ENCODE results near the gene CORO1C. TPM values are rescaled to one million over a fixed set of nuclear protein-coding genes. Genes with fewer than 3 reads are reported as not detected.
"Not testable (repeated sequence)": the region's sequence is repeated elsewhere in the genome, so short reads cannot be mapped to it uniquely, and the experiment has no call there.

Gene CORO1C
- polyA plus RNA-seq, 1 experiment, result 596 TPM

- CTCF ChIA-PET, result interaction anchor here (1.6 to 11.2 kb wide), 3 partner anchors 55 to 181 kb away, joined by 4 to 508 read pairs (median 50); partner anchors contain the start of genes ISCU and SART3
These were observed 110.2 kb downstream of the CORO1C start for GRCh38 chr12:108621161-108621560.

GRCh38 chr12:108620236-108620879 lies 111.0 kb downstream of the CORO1C start:
- TF ChIP-seq CTCF (IDR thresholded peaks at IDR 0.05; ENCODE audit: low read depth, low read length), result no peak
- POLR2A ChIA-PET, result interaction anchor here (0.6 to 1.6 kb wide), 3 partner anchors 27 to 172 kb away, joined by 3 to 5 read pairs (median 5); partner anchors contain the start of gene ISCU
- Histone ChIP-seq H3K27me3 (ENCODE audit: control insufficient read depth, insufficient read depth, low read length) (no peaks in the 10 kb centered on the region), H3K27ac (ENCODE audit: low read depth, low read length) (peak overlapping the region; percentile 47), H3K4me3 (ENCODE audit: low read depth, low read length) (no peak overlapping the region), H3K9me3 (ENCODE audit: control insufficient read depth, insufficient read depth, low read length) (peaks cover 7% of the 10 kb centered on the region)
- no peak for DNase-seq (ENCODE audit: low read depth, low spot score)
- CTCF ChIA-PET, result interaction anchor here (0.7 to 11.2 kb wide), 6 partner anchors 9 to 330 kb away, joined by 3 to 508 read pairs (median 26); partner anchors contain the start of genes ISCU and SART3

More at GRCh38 chr12:108621161-108621560, 110.2 kb downstream of the CORO1C start:
- TF ChIP-seq CTCF (IDR thresholded peaks at IDR 0.05; ENCODE audit: low read depth, low read length), result no peak
- Histone ChIP-seq H3K9me3 (ENCODE audit: control insufficient read depth, insufficient read depth, low read length) (peaks cover 4% of the 10 kb centered on the region), H3K4me3 (ENCODE audit: low read depth, low read length) (no peak overlapping the region), H3K27ac (ENCODE audit: low read depth, low read length) (no peak overlapping the region), H3K27me3 (ENCODE audit: control insufficient read depth, insufficient read depth, low read length) (no peaks in the 10 kb centered on the region)
- no peak for DNase-seq (ENCODE audit: low read depth, low spot score)
- POLR2A ChIA-PET, result interaction anchor here (0.6 to 1.6 kb wide), 2 partner anchors 24 to 59 kb away, joined by 5 read pairs; partner anchors contain the start of gene ISCU

- DNase-seq (ENCODE audit: low read depth, low spot score), result no peak
- Histone ChIP-seq H3K4me3 (ENCODE audit: low read depth, low read length) (no peak overlapping the region), H3K9me3 (ENCODE audit: control insufficient read depth, insufficient read depth, low read length) (peaks cover 7% of the 10 kb centered on the region), H3K27me3 (ENCODE audit: control insufficient read depth, insufficient read depth, low read length) (no peaks in the 10 kb centered on the region), H3K27ac (ENCODE audit: low read depth, low read length) (no peak overlapping the region)
- ChIA-PET CTCF (interaction anchor here (0.6 to 11.2 kb wide), 16 partner anchors 9 to 331 kb away, joined by 3 to 508 read pairs (median 8); partner anchors contain the start of genes ISCU and SART3), POLR2A (interaction anchor here (0.6 to 1.6 kb wide), 3 partner anchors 26 to 232 kb away, joined by 3 to 5 read pairs (median 5); partner anchors contain the start of gene ISCU)
- TF ChIP-seq CTCF (IDR thresholded peaks at IDR 0.05; ENCODE audit: low read depth, low read length), result no peak
These were observed 111.8 kb downstream of the CORO1C start for GRCh38 chr12:108619369-108620160.

GRCh38 chr12:108618953-108619274 lies 112.4 kb downstream of the CORO1C start:
- not testable (repeated sequence) for H3K27ac ChIP-seq (ENCODE audit: low read depth, low read length)
- CTCF ChIA-PET, result interaction anchor here (0.6 to 11.2 kb wide), 23 partner anchors 10 to 479 kb away, joined by 3 to 508 read pairs (median 8); partner anchors contain the start of genes ISCU, SART3 and TMEM119

More at GRCh38 chr12:108618953-108619274, 112.4 kb downstream of the CORO1C start:
- not testable (repeated sequence) for DNase-seq (ENCODE audit: low read depth, low spot score); H3K27me3 ChIP-seq (ENCODE audit: control insufficient read depth, insufficient read depth, low read length); H3K9me3 ChIP-seq (ENCODE audit: control insufficient read depth, insufficient read depth, low read length); H3K4me3 ChIP-seq (ENCODE audit: low read depth, low read length)
- POLR2A ChIA-PET, result interaction anchor here (0.6 kb wide), 1 partner anchor 232 kb away, joined by 3 read pairs; no protein-coding TSS in a partner anchor

Data from AG04450 (cell line).